Measurements from ENCODE around the gene ANKRD24. TPM values are rescaled to one million over a fixed set of nuclear protein-coding genes. Genes with fewer than 3 reads are reported as not detected.

The ANKRD24 gene
- total and polyA plus RNA-seq, 2 of the 13 experiments (the other 11 are each of a cell fraction or from before 2014, with no cell fraction given) = 0.13 to 0.24 TPM

- TF ChIP-seq KDM3A (CRISPR knock-in tag; IDR thresholded peaks at IDR 0.05; ENCODE audit: low read depth) (no peak), HMGXB3 (CRISPR knock-in tag; IDR thresholded peaks at IDR 0.05; ENCODE audit: borderline replicate concordance) (no peak)
Measured at GRCh38 chr19:4266253-4267000, 83.9 kb downstream of the ANKRD24 start (continued).

- no peaks in the 10 kb centered on the region for H3K79me2 ChIP-seq (ENCODE audit: insufficient read depth, low read length)
- DNase-seq (ENCODE audit: low spot score) = peak; percentile 72
- no peaks in the 10 kb centered on the region for H3K27me3 ChIP-seq (ENCODE audit: control insufficient read depth in 1 of 2, insufficient read depth in 2 of 2, low read length in 2 of 2)
- peak; percentile 88 for ATAC-seq
- H3K4me2 ChIP-seq (ENCODE audit: low read depth, low read length) = no peak overlapping the region
- no peaks in the 10 kb centered on the region for H4K20me1 ChIP-seq (ENCODE audit: insufficient read depth, low read length)
- H3K4me3 ChIP-seq (replicated peaks in 1 of 3; ENCODE audit: insufficient read depth in 1 of 3, low read depth in 2 of 3, low read length in 3 of 3) = no peak overlapping the region
- no peak overlapping the region for H2AFZ ChIP-seq (ENCODE audit: low read length)
- ChIA-PET POLR2A (interaction anchor here (0.8 to 2.8 kb wide), 14 partner anchors 10 to 124 kb away, joined by 3 to 23 read pairs (median 4); partner anchors contain the start of genes MPND, STAP2 and YJU2), CTCF (ENCODE audit: low intra/inter-chr PET ratio, low total read pairs) (interaction anchor here (0.6 to 3.2 kb wide), 5 partner anchors 31 to 133 kb away, joined by 3 to 41 read pairs (median 4); partner anchors contain the start of gene SH3GL1)
- WGBS (ENCODE audit: low lambda C conversion rate) = 34% methylated on average over 16 of the region's 21 CpGs
- H3K4me1 ChIP-seq (ENCODE audit: insufficient read depth, low read length) = peaks cover 20% of the 10 kb centered on the region
- no peaks in the 10 kb centered on the region for H3K9me3 ChIP-seq (ENCODE audit: low read length)
- in situ Hi-C loops (cut with HindIII; ENCODE audit: extremely low pct_ligation_motif_present, low pct_unique_long_range_greater_than_20kb) = loop anchor here (5.0 kb wide), 1 partner anchor 85 kb away; no protein-coding TSS in a partner anchor
- H3K36me3 ChIP-seq (replicated peaks in 1 of 2; ENCODE audit: control insufficient read depth in 1 of 2, insufficient read depth in 2 of 2, low read length in 2 of 2) = peaks cover 7 to 13% of the 10 kb centered on the region in 2 experiments; a peak in 3 of 5 replicates
- no peak overlapping the region for H3K9ac ChIP-seq (ENCODE audit: insufficient read depth, low read depth, low read length)
- intact Hi-C loops (cut with micrococcal nuclease; ENCODE audit: unreplicated experiment) = loop anchor here (1.0 to 5.0 kb wide), 4 partner anchors 44 to 135 kb away; partner anchors contain the start of genes CHAF1A, MPND and SH3GL1
- BruUV-seq (replicated peaks) = no TSS peak
- peak; percentile 87 for FAIRE-seq
- H3K27ac ChIP-seq (ENCODE audit: extremely low read length, insufficient read depth, low read length) = peak overlapping the region; percentile 73
- TF ChIP-seq MEIS1 (CRISPR knock-in tag; IDR thresholded peaks at IDR 0.05; ENCODE audit: borderline replicate concordance) (no peak), ZNF124 (CRISPR knock-in tag; IDR thresholded peaks at IDR 0.05) (no peak), ZNF572 (CRISPR knock-in tag; IDR thresholded peaks at IDR 0.05) (peak; percentile 58; the same call in 1 of the 2 replicates), PCBP1 (IDR thresholded peaks at IDR 0.05; ENCODE audit: borderline replicate concordance, low read depth, low read length) (no peak), ZNF792 (CRISPR knock-in tag; IDR thresholded peaks at IDR 0.05) (no peak), RBM39 (IDR thresholded peaks at IDR 0.05; ENCODE audit: low read depth, low read length, poor library complexity, severe bottlenecking) (no peak), POLR2A (IDR thresholded peaks at IDR 0.05; ENCODE audit: insufficient read depth in 1 of 2, low read depth in 2 of 2, low read length in 2 of 2) (no peak), CTCF (CRISPR knock-in tag; IDR thresholded peaks at IDR 0.05) (peak; percentile 90), ZMAT5 (CRISPR knock-in tag; IDR thresholded peaks at IDR 0.05; ENCODE audit: borderline replicate concordance, low read depth) (no peak), TBL1XR1 (IDR thresholded peaks at IDR 0.05; ENCODE audit: borderline replicate concordance, low read length, partially characterized antibody) (no peak), HDAC2 (CRISPR knock-in tag; IDR thresholded peaks at IDR 0.05) (no peak), WIZ (CRISPR knock-in tag; IDR thresholded peaks at IDR 0.05) (no peak)
Measured at GRCh38 chr19:4267101-4267900, 84.8 kb downstream of the ANKRD24 start.
